ENCODE results near the gene OTOS.

The OTOS gene

DNA sequence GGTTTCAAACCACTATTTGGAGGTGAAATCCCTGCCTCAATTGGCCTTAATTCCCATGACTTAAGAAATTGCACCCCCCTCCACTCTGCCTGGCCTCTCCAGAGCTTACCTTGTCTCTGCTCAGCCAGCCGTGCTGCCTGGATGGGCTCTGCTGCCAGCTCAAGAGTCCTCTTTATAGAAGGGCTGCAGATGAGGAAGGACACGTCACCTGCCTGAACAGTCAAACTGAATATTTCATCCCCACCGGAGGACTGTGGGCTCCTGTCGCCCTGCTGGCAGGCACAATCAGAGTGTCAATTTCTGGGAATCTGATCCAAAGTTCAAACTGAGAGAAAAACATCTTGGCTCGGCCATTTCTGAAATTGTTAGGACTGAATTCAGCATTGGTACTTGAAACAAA, at the start of gene OTOS:
Gene OTOS, minus strand, starts transcription at position 148 of the 400 bp plus-strand sequence. CDS start 332 bp downstream, outside the sequence.
- no peak for DNase-seq

DNA sequence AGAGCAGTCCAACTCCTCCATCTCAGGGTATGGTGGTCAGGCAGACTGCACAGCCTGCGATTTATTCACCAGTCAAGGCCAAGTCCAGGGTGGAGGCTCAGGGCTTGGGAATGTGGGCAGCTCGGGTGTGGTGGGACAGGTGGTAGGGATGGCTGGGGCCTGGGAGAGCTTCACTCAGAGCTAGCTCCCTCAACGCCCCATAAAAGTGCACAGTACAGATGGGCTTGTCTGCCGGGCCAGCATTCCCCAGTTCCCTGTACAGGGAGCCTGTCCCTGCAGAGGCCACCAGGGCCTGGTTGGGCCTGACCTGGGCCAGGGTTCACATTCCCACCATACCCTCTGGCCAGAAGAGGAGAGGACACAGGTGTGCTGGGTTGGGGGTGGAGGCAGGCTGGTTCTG, 49.2 kb upstream of the OTOS start:
- DNase-seq, result no peak

DNA sequence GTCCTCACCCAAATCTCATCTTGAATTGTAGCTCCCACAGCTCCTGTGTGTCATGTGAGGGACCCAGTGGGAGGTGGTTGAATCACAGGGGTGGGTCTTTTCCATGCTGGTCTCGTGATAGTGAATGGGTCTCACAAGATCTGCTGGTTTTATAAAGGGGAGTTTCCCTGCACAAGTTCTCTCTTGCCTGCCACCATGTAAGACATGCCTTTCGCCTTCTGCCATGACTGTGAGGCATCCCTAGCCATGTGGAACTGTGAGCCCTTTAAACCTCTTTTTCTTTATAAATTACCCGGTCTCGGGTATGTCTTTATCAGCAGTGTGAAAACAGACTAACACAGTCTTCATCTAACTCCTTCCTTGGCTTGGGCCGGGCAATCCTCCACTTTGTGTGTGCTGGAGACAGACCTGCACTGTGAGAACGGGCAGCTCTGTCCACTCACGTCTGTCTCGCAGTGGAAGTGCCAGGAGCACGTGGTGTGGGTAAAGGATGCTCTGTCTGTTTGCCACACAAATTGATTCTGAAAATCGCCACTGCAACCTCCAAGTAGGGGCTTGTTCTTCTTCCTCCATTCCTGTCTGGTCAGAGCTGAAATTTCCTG, 47.6 kb upstream of the OTOS start:
- no peak for DNase-seq

DNA sequence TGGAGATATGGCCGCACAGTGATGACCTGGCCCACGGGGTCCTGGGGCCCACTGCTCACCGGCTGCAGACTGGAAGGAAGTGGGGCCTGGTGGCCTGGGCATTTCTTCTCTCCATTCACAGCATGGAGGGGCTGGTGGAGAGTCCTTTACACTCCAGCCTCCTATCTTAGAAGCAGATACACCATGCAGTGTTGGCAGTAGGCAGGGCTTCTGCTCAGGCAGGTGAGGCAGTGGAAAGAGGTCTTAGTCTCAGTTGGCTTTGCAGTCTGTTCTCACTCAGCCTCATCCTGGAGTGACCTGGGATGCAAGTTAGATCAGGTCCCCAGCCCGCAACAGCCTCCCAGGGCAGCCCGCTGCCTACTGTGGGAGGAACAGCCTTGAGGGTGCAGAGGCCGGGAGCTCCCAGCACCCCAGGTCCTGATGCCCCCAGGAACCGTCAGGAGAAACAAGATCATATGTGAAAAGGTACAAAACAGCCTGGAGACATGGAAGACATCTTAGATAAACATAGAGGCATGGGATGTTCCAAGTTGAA, 45.8 kb upstream of the OTOS start:
- DNase-seq, result no peak

DNA sequence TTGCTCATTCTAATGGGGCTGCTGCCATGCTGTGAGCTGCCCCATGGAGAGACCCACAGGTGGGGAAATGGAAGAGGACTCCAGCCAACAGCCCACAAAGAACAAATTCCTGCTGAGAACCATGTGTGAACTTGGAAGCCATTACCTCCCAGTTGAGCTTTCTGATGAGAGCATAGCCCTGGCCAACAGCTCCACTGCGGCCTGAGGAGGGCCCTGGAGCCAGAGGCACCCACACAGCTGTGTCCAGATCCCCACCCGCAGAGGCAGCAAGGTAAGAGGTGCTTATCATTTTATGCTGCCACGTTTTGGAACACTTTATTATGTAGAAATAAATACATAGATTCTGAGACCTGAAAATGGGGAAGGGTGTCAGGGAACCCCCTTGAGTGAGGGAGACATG, 44.2 kb upstream of the OTOS start:
- no peak for DNase-seq

DNA sequence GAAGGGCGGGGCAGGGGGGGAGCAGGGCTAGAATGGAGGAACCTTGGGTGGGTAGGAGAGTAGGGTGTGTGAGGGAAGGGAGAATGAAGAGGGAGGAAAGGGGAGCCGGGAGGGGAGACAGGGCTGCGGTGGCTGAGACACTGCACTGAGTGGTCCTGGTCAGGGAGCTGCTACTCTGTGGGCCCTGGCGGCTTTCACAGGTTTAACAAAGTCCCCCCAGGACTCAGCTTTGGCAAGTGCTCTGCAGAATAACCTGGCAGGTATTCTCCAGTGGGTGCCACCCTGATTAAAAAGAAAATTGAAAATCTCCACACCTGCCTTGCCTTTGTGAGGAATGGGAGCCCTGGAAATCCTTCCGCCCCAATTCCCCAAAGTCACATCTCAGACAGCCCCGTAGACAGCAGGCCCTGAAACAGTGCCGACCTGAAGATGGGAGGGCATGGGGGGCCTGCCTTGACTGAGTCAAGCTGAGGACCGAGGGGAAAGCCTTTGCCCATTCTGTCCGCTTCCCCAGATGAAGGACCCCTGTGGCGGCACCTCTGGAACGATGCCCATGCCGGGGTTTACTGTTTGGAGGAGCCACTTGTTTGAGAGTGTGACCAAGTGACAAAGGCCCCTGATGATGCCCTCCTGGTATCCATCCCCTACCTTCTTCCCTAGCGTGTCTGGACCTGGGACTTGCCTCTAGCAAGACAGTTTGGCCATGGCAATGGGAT, 43.6 kb upstream of the OTOS start:
- no peak for DNase-seq

DNA sequence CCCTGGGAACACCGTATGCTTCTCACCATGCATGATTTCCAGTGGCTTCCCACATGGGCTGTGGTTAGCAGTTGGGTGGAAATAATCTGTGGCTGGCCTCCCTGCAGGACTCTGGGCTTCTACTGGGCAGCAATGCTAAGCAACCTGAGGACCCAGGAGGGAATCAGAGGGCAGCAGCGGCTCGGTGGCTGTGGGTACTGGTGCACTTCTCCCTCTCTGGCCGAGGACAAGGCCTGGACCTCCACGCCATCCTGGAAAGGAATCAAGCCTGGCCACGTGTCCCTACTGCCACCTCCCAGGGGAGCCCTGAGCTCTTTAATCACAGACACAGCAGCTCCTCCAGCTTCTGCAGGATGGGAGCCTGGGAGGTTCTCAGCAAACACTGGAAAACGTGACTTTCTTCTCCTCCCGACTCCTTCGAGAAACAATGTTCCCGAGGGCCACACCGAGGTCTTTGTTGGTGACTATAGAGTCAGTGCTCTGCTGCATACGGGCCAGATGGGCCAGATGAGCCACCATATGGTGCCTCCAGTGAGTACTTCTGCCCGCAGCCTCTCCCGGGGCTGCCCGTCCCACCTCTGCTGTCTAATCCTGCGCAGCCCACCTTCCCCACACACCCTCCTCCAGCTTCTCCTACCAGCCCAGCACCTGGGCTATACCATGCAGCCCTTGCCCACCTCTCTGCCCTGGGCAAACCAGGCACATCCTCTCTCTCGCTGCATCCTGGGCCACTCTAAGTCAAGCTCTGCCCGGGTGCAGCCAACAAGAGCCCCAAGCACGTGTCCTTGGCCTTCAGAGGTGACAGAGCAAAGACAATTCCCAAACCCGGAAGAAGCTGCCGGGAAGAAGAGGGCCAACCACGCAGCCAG, 42.8 kb upstream of the OTOS start:
- no peak for DNase-seq

DNA sequence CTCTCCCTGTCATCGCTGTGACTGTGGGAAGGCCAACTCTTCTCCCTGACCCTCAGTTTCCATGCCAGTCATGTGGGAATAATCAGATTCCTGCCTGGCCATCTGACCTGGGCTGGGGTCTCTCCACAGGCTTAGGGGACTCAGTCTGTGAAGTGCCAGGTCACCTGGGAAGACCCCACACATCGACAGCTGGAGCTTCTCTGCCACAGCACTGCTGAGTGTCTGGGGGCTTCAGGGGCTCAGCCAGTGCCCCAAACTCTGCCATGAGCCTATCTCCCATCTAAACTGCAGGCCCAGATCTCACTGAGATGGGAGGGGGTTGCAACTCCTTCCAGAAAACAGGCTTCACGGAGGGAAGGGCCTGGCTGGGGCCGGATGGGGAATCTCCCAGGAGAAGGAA, 42.0 kb upstream of the OTOS start:
- no peak for DNase-seq

DNA sequence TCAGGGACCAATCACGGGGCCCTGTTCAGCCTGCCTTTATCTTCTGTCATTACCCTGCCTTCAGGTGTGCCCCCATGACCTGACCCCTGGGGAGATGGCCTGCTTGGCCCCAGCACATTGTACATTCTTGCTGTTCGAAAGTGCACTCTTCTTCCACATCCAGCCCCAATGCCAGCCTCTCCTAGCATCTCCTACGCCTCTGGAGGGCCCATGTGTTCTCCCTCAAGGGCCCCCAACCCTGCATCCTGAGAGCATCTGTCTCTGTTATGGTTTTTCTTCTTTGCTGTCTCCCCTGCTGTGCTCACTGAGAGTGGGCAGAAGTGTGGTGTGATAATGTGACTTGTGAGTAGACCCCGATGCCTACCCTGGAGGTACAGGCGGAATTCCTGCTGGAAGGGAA, 41.5 kb upstream of the OTOS start:
- DNase-seq, result no peak

DNA sequence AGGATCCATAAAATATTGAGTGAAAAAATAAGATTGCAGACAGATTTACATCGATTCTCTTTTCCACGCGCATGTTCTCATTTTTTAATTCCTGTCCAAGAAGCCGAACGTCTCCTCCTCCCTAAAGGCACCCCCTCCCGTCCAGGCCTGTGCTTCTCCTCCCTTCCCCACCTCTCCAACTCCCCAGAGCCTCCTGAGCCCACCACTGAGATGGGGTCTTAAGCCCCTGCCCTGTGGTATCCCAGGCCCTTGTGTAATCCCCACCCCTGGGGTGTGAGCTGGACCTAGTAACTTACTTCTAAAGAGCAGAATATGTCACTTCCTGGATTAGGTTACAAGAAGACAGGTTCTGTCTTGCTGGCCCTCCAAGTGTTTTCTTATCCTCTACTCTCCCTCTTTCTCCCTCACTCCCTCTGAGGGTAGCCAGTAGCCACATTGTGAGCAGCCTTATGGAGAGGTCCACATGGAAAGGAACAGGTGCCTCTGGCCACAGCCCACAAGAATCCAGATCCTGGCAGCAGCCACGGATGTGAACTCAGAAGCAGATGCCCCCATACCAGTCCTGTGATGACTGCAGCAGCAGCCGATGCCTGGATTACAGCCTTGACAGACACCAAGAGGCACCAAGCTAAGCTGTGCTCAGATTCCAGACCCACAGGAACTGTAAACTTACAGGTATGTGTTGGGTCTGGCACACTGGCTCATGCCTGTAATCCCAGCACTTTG, 39.6 kb upstream of the OTOS start:
- no peak for DNase-seq

DNA sequence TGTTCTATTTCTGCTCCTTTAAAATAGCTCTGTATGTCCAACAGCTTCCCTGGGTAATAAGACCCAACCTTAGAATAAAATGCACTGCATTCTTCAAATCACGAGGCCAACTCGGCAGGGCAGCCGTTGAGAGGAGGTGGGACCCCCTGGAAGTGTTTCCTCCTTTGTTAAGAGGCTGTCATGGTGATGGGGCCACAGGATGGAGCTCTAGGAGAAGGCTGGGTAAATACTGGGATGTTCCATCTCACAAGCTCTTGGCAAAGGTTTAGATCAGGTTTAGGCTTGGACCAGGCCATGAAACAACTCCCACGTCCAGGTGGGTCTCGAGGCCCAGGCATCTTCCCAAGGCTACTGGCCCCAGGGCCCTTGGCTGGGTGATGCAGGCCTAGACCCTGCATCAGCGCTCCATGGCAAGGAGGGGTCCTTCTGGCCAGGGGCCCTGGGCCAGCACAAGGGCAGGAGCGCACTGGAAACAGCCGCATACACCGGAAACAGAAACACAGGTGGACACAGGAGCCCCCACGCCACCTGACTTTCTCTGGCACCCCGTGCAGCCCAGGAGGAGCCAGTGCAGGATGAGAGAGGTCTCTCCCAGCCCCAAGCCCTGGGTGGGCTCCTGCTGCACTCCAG, 38.8 kb upstream of the OTOS start:
- no peak for DNase-seq

DNA sequence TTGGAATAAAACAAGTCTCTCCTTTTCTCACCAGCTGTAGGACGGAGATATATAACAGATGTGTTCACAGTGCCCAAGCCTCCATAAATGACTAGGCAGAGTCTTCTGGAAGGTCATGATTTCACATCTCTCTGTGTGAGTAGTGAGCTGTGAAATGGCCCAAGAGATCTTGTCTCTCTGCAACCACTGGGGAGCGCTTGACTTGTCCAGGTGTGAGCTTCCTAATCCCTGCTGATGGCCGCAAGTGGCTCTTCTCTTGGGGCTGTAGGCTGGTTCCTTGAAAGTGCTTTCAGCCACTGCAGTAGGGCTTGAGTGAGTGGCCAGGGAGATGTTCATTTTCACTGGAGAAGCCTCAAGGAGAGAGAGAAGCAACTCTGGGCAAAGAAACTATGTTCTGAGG, 38.1 kb upstream of the OTOS start:
- no peak for DNase-seq

DNA sequence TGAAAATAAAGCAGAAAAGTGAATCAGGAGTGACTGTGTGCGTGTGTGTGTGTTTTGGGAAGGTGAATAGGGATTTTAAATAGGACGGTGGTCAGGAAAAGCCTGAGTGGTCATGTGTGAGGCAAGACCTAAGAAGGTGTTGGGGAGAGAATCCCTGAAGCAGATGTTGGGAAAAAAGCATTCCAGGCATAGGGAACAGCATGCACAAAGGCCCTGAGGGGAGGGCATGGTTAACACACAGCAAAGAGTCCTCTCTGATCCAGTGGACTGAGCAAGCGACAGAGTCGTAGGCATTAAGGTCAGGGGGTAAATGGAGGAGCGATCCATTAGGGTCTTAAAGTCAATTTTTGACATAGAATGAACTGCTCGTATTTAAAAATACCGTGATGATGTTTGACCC, 34.0 kb upstream of the OTOS start:
- no peak for DNase-seq

DNA sequence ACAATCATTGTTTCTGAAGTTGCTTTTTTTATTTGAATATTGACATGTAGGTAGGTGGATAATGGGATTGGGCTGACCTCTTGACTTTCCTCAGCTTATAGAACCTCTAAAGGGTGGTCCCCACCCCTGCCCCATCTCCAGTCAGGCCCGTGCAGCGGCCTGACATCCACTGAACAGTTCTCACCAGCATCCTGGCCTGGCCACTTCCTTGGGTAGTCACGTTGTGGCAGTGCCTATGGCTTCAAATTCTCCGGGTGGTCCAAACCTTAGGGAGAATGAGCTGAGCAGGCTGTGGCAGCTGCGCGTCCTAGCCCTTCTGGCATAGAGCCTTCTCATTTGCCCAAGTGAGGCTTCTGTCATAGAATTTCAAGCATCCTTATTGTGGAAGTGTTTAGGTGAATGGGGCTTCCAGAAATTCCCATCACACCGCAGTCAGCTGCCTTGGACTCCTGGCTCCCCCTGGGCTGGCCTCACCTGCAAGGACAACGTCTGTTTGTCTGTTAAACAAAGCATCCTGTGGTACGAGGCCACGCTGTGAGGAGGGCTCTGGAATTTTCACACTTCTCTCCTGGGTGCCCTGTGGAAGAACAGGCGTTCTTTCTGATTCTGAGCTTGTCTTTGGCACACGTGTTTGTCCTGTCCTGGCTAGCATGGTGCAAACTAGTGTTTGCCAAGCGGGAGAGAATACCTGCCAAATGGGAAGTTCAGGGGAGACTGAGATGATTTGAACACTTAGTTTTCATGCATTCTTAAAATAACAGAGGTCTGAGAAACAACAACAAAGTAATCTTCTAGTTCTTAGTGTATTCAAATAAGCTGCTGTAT, 31.8 kb upstream of the OTOS start:
- DNase-seq, result no peak

DNA sequence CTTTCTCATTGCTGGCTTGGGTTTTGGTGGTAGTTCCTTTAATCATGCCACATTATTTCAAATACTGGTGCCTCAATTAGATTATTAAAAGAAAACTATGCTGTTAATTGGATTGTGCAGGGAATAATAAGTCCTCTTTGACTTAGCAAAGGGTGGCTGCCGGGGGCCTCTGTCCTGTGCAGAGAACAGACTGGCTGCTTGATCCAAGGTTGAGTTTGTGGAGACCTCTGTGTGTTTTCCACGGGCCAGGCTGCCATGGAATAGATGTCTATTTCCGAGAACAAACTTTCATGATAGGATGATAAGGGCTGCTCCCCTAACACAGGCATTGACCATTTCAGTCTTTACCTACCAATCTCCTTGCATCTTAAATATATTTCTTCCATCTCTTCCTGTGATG, 30.4 kb upstream of the OTOS start:
- no peak for DNase-seq

DNA sequence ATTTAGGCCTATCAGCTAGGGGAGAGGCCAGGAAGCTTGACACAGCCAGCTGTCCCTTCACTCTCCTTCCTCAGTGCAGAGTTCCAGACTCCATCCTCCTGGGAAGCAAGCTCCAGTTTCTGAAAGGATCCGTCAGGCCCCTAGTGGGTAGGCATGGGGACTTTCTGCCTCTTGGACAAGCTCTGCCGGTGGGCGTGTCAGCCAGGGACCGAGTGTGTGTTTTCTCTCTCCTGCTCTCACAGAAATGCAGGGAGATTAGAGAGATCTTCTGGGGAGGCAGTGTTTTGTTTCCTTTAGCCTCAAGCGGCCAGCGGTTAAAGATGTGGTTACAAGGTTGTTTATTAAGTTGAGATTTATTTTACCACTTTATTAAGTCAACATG, 29.9 kb upstream of the OTOS start:
- no peak for DNase-seq

DNA sequence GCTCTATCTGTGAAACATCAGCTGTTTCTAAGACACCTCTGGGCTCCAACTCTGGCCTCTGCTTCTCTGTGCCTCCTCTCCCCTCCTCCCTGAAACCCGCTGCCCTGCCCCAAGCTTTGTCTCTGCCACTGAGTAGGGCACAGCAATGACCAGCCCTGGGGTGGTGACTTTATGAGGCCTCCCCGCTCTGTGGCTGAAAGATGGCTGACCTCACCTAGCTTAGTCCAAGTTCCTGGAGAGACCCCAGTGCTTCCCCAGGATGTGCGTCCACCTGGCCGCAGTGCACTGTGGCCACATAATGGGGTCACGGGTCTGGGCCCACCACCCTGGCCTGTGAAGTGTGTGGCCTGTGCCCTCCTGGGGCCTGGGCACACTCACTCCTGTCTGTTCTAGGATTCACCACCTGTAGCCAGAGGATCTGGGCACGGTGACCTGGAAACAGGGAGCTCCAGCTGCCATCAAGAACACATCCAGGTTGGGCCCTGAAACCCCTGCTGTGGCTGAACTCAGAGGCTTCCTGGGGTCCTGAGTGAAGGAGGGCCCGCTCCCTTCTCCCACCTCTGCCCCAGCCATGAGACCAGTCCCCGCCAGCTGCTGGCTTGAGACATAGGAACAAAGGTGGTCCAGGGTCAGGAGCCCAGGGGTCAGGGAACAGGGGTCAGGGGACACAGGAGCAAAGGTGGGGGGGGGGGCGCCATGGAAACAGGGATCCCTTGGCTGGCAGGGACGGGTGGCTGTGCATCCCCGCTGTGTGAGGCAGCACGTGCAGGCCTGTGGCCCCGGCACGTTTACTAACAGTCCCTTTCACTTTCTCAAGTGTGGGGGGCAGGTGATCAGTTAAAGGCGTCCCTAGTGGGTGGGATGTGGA, 29.3 kb upstream of the OTOS start:
- no peak for DNase-seq

DNA sequence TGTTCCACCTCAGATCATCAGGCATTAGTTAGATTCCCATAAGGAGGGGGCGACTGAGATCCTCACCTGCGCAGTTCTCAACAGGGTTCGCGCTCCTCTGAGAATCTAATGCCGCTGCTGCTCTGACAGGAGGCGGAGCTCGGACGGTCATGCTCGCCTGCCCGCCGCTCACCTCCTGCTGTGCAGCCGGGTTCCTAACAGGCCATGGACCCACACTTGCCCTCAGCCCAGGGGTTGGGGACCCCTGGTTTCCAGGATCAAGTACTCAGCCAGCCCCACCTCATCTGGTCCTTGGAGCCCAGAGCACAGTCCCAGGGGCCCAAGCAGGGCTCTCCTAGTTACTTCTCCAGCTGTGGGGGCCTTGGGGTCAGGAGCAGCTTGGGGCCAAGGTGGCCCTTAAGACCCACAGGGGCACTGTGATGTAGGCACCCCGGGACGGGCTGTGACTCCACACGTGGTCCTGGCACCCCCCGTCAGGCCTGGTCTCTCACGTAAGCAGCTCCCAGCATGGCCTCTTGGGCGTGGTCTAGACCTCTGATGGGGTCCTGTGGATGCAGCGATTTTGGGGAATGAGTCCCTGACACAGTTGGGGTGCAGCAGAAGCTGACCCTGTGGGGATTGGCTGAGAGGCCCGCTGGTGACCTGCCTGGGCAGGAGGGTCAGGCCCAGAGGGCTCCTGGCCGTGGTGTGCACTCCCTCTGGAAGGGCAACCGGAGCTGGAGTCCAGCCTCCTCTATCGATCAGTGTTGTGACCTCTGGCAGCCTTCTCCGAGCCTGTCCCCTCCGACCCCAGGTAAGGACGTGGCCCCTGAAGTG, 28.3 kb upstream of the OTOS start:
- no peak for DNase-seq

DNA sequence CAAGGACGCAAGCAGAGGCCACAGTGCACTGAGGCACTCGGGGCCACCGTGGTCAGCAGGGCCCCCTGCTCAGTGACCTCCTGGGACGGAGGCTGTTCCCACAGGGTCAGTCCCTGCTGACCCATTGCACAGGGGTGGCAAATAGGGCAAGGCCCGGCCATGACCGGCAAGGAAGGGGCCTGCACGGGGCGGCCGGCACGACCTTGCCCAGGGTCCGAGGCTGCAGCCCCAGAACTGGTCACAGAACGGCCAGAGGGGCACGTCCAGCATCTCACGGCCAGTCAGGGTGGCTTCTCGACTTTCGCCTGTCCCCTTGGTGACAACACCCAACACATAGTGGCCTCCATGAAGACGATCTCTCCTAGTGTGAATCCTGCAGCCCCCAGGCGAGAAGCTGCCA, 27.6 kb upstream of the OTOS start:
- no peak for DNase-seq

DNA sequence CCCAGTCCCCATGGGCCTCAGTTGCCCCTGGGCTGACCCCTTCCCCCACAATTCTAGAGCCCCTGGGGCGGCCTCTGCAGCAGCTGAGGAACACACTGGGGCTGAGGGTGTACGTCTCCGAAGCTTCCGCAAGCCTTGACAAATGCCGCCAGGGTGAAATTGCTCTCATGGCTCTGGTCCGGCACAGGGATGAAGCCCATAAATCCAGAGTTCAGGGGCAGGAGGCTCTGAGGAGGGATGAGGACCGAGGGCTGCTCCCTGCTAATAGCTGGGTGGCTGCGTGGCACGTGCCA, 27.1 kb upstream of the OTOS start:
- DNase-seq, result no peak
